Motor neuron (in vitro differentiated cells): ENCODE results near the gene AVEN. TPM values are rescaled to one million over a fixed set of nuclear protein-coding genes. Genes with fewer than 3 reads are reported as not detected.

ENCODE experiments used
- ATAC-seq, 8 experiments: fragments of 200-7000 bp; cut with Tn5 transposase; replicated peaks in 6 of 8; 2 replicates each; pipeline ENCODE4 v1.8.0; 2021; ENCODE audit warnings: mild to moderate bottlenecking in 8 of 8, moderate library complexity in 8 of 8
- H3K27ac ChIP-seq, 2 donors: fragments of 250-450 bp; sonication (Bioruptor Pico); 2 replicates each; pipeline ENCODE4 v1.9.0; 2021; ENCODE audit warnings: antibody characterized with exemption in 2 of 2, mild to moderate bottlenecking in 2 of 2, moderate library complexity in 1 of 2
- H3K4me1 ChIP-seq, 2 donors: fragments of 250-450 bp; sonication (Bioruptor Pico); replicated peaks in 1 of 2; 2 replicates each; pipeline ENCODE4 v1.6.1; 2021; ENCODE audit warnings: antibody characterized with exemption in 2 of 2, mild to moderate bottlenecking in 2 of 2, moderate library complexity in 1 of 2
- H3K4me3 ChIP-seq, 5 donors: fragments of 250-450 bp; sonication (Bioruptor Pico); 2 replicates each; pipeline ENCODE4 v1.9.0; 2021; ENCODE audit warnings: antibody characterized with exemption in 5 of 5, mild to moderate bottlenecking in 5 of 5, moderate library complexity in 4 of 5
- WGBS, 10 experiments: fragments of 450-650 bp; shearing (Covaris generic); methylation state at CpG; one replicate each; pipeline ENCODE4 v1.0.0; 2022; 5-methylcytosine and 5-hydroxymethylcytosine counted together
- in situ Hi-C, 9 experiments: fragments of 400-800 bp; cut with MboI; loops; one replicate each; pipeline ENCODE4 v1.15.0; 2021; ENCODE audit warnings: low sequenced_read_pairs in 9 of 9, low pct_unique_long_range_greater_than_20kb in 2 of 9; ENCODE audit not compliant: unreplicated experiment in 9 of 9
- total RNA-seq, 8 experiments: library from RNA; unstranded; fragments of 300-600 nt; gene quantifications; 2 replicates each; pipeline versions ENCODE4 v1.2.3 to v1.2.4, GENCODE V29; 2022

AVEN gene
- total RNA-seq, 8 experiments from 2014 or later, result 3.0 to 22.3 (median 11.2) TPM

- no peaks in the 10 kb centered on the region for H3K4me1 ChIP-seq
- 33 to 100% (median 83%) methylated on average over 1 to 4 of the region's 4 CpGs; no CpG with 5 or more reads in 2 of the 10 experiments for WGBS, 10 experiments
- H3K27ac ChIP-seq, result no peak overlapping the region
- in situ Hi-C loops, result no loop called here
- no peak for ATAC-seq
- no peak overlapping the region for H3K4me3 ChIP-seq
These were observed 112.7 kb downstream of the AVEN start for GRCh38 chr15:33926260-33926659.

- Histone ChIP-seq H3K4me1 (no peaks in the 10 kb centered on the region), H3K4me3 (no peak overlapping the region), H3K27ac (no peak overlapping the region)
- in situ Hi-C loops, result no loop called here
- 50 to 100% (median 88%) methylated on average over 1 of the region's 1 CpG; no CpG with 5 or more reads in 3 of the 10 experiments for WGBS, 10 experiments
- ATAC-seq, result no peak
These were observed 115.6 kb downstream of the AVEN start for GRCh38 chr15:33923446-33923845.

GRCh38 chr15:33915571-33916407 is 123.2 kb downstream of the AVEN start:
- H3K4me3 ChIP-seq, result no peak overlapping the region
- no peak overlapping the region for H3K27ac ChIP-seq
- 92 to 100% (median 100%) methylated on average over 1 to 5 of the region's 11 CpGs; no CpG with 5 or more reads in 2 of the 10 experiments for WGBS, 10 experiments
- in situ Hi-C loops, result no loop called here
- no peaks in the 10 kb centered on the region for H3K4me1 ChIP-seq
- peak in 4 of 8 experiments; percentile 40 to 96 (median 92) for ATAC-seq

GRCh38 chr15:33913459-33913858 is 125.5 kb downstream of the AVEN start:
- WGBS, 10 experiments, result 83 to 100% (median 88%) methylated on average over 1 of the region's 1 CpG; no CpG with 5 or more reads in 5 of the 10 experiments
- in situ Hi-C loops, result no loop called here
- Histone ChIP-seq H3K4me1 (no peaks in the 10 kb centered on the region), H3K4me3 (no peak overlapping the region), H3K27ac (no peak overlapping the region)
- no peak for ATAC-seq

- ATAC-seq, result no peak
- no peak overlapping the region for H3K27ac ChIP-seq
- in situ Hi-C loops, result no loop called here
- H3K4me3 ChIP-seq, result no peak overlapping the region
- no peaks in the 10 kb centered on the region for H3K4me1 ChIP-seq
These were observed 126.7 kb downstream of the AVEN start for GRCh38 chr15:33912326-33912725.

- ATAC-seq, result peak in 2 of 8 experiments; percentile 53 to 61
- in situ Hi-C loops, result no loop called here
- 0 to 88% (median 55%) methylated on average over 1 to 3 of the region's 3 CpGs; no CpG with 5 or more reads in 2 of the 10 experiments for WGBS, 10 experiments
- Histone ChIP-seq H3K27ac (no peak overlapping the region), H3K4me1 (no peaks in the 10 kb centered on the region), H3K4me3 (no peak overlapping the region)
These were observed 128.3 kb downstream of the AVEN start for GRCh38 chr15:33910741-33911140.

GRCh38 chr15:33908406-33908805 is 130.6 kb downstream of the AVEN start:
- no peaks in the 10 kb centered on the region for H3K4me1 ChIP-seq
- no peak overlapping the region for H3K4me3 ChIP-seq
- in situ Hi-C loops, result no loop called here
- no peak for ATAC-seq
- 6 to 100% (median 83%) methylated on average over 1 to 3 of the region's 3 CpGs; no CpG with 5 or more reads in 2 of the 10 experiments for WGBS, 10 experiments
- H3K27ac ChIP-seq, result no peak overlapping the region

- ATAC-seq, result no peak
- in situ Hi-C loops, result no loop called here
These were observed 131.7 kb downstream of the AVEN start for GRCh38 chr15:33907326-33907725.

GRCh38 chr15:33903661-33904060 is 135.3 kb downstream of the AVEN start:
- in situ Hi-C loops, result no loop called here
- no peak for ATAC-seq
- H3K4me3 ChIP-seq, result no peak overlapping the region
- 87 to 94% (median 90%) methylated on average over 2 of the region's 2 CpGs; no CpG with 5 or more reads in 4 of the 10 experiments for WGBS, 10 experiments
- no peaks in the 10 kb centered on the region for H3K4me1 ChIP-seq
- no peak overlapping the region for H3K27ac ChIP-seq

More at GRCh38 chr15:33907326-33907725, 131.7 kb downstream of the AVEN start:
- Histone ChIP-seq H3K4me1 (no peaks in the 10 kb centered on the region), H3K27ac (no peak overlapping the region), H3K4me3 (no peak overlapping the region)

GRCh38 chr15:33902043-33902442 is 137.0 kb downstream of the AVEN start:
- Histone ChIP-seq H3K4me3 (no peak overlapping the region), H3K4me1 (no peaks in the 10 kb centered on the region), H3K27ac (no peak overlapping the region)
- in situ Hi-C loops, result no loop called here
- 0 to 88% (median 0%) methylated on average over 1 of the region's 1 CpG for WGBS, 10 experiments
- no peak for ATAC-seq

GRCh38 chr15:33894193-33894592 is 144.8 kb downstream of the AVEN start:
- WGBS, 10 experiments, result 81 to 100% (median 96%) methylated on average over 1 to 5 of the region's 6 CpGs; no CpG with 5 or more reads in 1 of the 10 experiments
- Histone ChIP-seq H3K4me1 (no peaks in the 10 kb centered on the region), H3K27ac (no peak overlapping the region), H3K4me3 (no peak overlapping the region)
- ATAC-seq, result no peak
- in situ Hi-C loops, result no loop called here

GRCh38 chr15:33888176-33888575 is 150.8 kb downstream of the AVEN start:
- H3K27ac ChIP-seq, result no peak overlapping the region

GRCh38 chr15:33882921-33883320 is 156.1 kb downstream of the AVEN start:
- Histone ChIP-seq H3K4me3 (no peak overlapping the region), H3K4me1 (no peaks in the 10 kb centered on the region), H3K27ac (no peak overlapping the region)
- 86 to 100% (median 94%) methylated on average over 1 to 2 of the region's 2 CpGs; no CpG with 5 or more reads in 1 of the 10 experiments for WGBS, 10 experiments
- no peak for ATAC-seq
- in situ Hi-C loops, result no loop called here

More at GRCh38 chr15:33888176-33888575, 150.8 kb downstream of the AVEN start:
- ATAC-seq, result no peak
- 37 to 83% (median 56%) methylated on average over 2 of the region's 2 CpGs; no CpG with 5 or more reads in 4 of the 10 experiments for WGBS, 10 experiments
- Histone ChIP-seq H3K4me3 (no peak overlapping the region), H3K4me1 (no peaks in the 10 kb centered on the region)
- in situ Hi-C loops, result no loop called here

- peak in 1 of 8 experiments; percentile 41 for ATAC-seq
- WGBS, 10 experiments, result 40 to 100% (median 91%) methylated on average over 1 to 2 of the region's 2 CpGs; no CpG with 5 or more reads in 2 of the 10 experiments
- H3K4me1 ChIP-seq, result no peaks in the 10 kb centered on the region
- in situ Hi-C loops, result no loop called here
- H3K4me3 ChIP-seq, result no peak overlapping the region
- no peak overlapping the region for H3K27ac ChIP-seq
These were observed 164.8 kb downstream of the AVEN start for GRCh38 chr15:33874156-33874555.
